ENCODE results near the gene APMAP. TPM values are rescaled to one million over a fixed set of nuclear protein-coding genes. Genes with fewer than 3 reads are reported as not detected.

The APMAP gene
- total and polyA plus RNA-seq, 9 of the 15 experiments (the other 6 are each of a cell fraction or from before 2014, with no cell fraction given) = 6.7 to 18.2 (median 14.4) TPM

DNA sequence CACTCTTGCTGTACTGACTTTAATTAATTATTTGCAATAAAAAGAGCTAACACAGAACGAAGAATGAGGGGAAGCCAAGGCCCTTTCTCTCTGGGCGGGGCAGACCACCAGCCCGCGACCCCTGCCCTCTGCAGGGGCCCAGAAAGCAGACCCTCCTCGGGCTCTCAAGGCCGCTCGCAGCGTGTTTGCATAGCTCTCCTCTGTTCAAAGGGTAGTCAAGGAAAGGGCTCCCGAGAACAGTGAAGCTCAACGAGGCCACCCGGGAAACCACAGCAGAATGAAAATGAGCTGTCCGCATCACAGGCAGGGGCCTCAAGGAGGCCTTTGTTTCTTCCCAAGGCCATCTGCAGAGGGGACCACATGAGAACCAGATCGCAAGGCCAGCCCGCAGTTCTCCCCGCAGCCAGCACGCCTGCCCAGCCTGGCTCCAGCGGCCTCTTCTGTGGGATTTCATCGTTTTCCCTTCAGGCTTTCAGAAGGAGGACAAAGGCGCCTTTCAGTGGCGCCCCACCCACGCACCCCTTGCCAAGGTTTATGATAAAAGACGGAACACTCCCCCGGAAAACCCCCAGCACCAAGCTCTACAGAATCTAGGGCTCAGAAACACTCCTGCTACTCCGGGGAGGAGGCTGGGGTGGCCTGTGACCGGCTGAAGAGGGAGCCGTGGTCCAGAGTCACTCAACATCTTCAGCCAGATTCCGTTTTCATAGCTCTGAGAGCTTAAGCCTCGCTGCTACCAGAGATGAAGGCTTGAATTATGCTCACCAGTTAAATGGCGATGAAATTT is 40.1 kb upstream of the APMAP start:
- POLR2A ChIA-PET = no interaction called here
- CTCF ChIA-PET (ENCODE audit: low intra/inter-chr PET ratio) = no interaction called here

GRCh38 chr20:25032065-25032477 is 39.5 kb upstream of the APMAP start:
- CTCF ChIA-PET (ENCODE audit: low intra/inter-chr PET ratio) = no interaction called here
- no TSS peak for BruUV-seq (replicated peaks)
- WGBS (ENCODE audit: insufficient coverage, low coverage, missing lambda C conversion rate) = 19% methylated on average over 11 of the region's 16 CpGs
- FAIRE-seq = no peak
- intact Hi-C loops (cut with micrococcal nuclease) (no loop called here), in situ Hi-C loops (cut with MboI) (no loop called here)
- H3K4me1 ChIP-seq (replicated peaks in 1 of 2; ENCODE audit: control insufficient read depth in 2 of 2, insufficient read depth in 2 of 2, low read length in 2 of 2) = peaks cover 4 to 11% of the 10 kb centered on the region in 2 experiments; a peak in 3 of 5 replicates
- ATAC-seq = 0 out of 3 replicates have a peak, but pooled peaks have one; percentile 47
- no peak overlapping the region for H3K4me2 ChIP-seq (ENCODE audit: insufficient read depth, low read length)
- H3K27me3 ChIP-seq (ENCODE audit: control insufficient read depth in 2 of 2, insufficient read depth in 2 of 2, low read length in 2 of 2) = peaks cover 0 to 26% of the 10 kb centered on the region in 2 experiments; a peak in 3 of 5 replicates
- POLR2A ChIA-PET = no interaction called here
- H3K9me1 ChIP-seq (ENCODE audit: control insufficient read depth, insufficient read depth, low read length) = no peaks in the 10 kb centered on the region
- no peaks in the 10 kb centered on the region for H4K20me1 ChIP-seq (replicated peaks; ENCODE audit: control insufficient read depth, insufficient read depth, low read length)
- H3K27ac ChIP-seq (ENCODE audit: extremely low read depth, low read depth, low read length) = no peak overlapping the region
- H3K9ac ChIP-seq (ENCODE audit: insufficient read depth in 1 of 2, low read depth in 2 of 2, low read length in 2 of 2) = no peak overlapping the region
- H2AFZ ChIP-seq (ENCODE audit: low read depth, low read length) = no peak overlapping the region
- H3K9me3 ChIP-seq (replicated peaks; ENCODE audit: control insufficient read depth, insufficient read depth, low read depth, low read length) = no peaks in the 10 kb centered on the region
- no peaks in the 10 kb centered on the region for H3K36me3 ChIP-seq (ENCODE audit: control insufficient read depth, insufficient read depth, low read length)
- DNase-seq (ENCODE audit: extremely low read depth in 1 of 4, low spot score in 3 of 4) = peak; percentile 11 to 63 (median 55)
- H3K79me2 ChIP-seq (ENCODE audit: control insufficient read depth, insufficient read depth, low read length) = no peaks in the 10 kb centered on the region
- no peak overlapping the region for H3K4me3 ChIP-seq
- TF ChIP-seq, protein P1, sequence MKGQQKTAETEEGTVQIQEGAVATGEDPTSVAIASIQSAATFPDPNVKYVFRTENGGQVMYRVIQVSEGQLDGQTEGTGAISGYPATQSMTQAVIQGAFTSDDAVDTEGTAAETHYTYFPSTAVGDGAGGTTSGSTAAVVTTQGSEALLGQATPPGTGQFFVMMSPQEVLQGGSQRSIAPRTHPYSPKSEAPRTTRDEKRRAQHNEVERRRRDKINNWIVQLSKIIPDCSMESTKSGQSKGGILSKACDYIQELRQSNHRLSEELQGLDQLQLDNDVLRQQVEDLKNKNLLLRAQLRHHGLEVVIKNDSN (CRISPR knock-in tag; IDR thresholded peaks at IDR 0.05) = peak; percentile 86
- no peak for TF ChIP-seq IFI16 (CRISPR knock-in tag; IDR thresholded peaks at IDR 0.05)
- TF ChIP-seq CHD4 (IDR thresholded peaks at IDR 0.05; ENCODE audit: insufficient read depth, insufficient replicate concordance, low read depth, low read length, poor library complexity, severe bottlenecking) = no peak
- no peak for TF ChIP-seq FOXP1 (CRISPR knock-in tag; IDR thresholded peaks at IDR 0.05)
- no peak for TF ChIP-seq ZNF77 (CRISPR knock-in tag; IDR thresholded peaks at IDR 0.05)
- TF ChIP-seq USF2 (CRISPR knock-in tag; IDR thresholded peaks at IDR 0.05) = peak; percentile 90
- TF ChIP-seq MLLT1 (IDR thresholded peaks at IDR 0.05) = no peak
- TF ChIP-seq U2AF1 (optimal IDR thresholded peaks at IDR 0.05; ENCODE audit: low read depth, low read length) = no peak
- TF ChIP-seq ZBTB8A (IDR thresholded peaks at IDR 0.05; ENCODE audit: partially characterized antibody) = no peak

More for the DNA sequence above, 40.1 kb upstream of the APMAP start:
- in situ Hi-C loops (cut with MboI) = no loop called here
- no peaks in the 10 kb centered on the region for H3K79me2 ChIP-seq (ENCODE audit: control insufficient read depth, insufficient read depth, low read length)
- no peaks in the 10 kb centered on the region for H3K9me1 ChIP-seq (ENCODE audit: control insufficient read depth, insufficient read depth, low read length)
- BruUV-seq (replicated peaks) = no TSS peak
- peaks cover 0 to 28% of the 10 kb centered on the region in 2 experiments; a peak in 3 of 5 replicates for H3K27me3 ChIP-seq (ENCODE audit: control insufficient read depth in 2 of 2, insufficient read depth in 2 of 2, low read length in 2 of 2)
- 16% methylated on average over 22 of the region's 29 CpGs for WGBS (ENCODE audit: insufficient coverage, low coverage, missing lambda C conversion rate)
- no peak overlapping the region for H3K4me3 ChIP-seq
- intact Hi-C loops (cut with micrococcal nuclease) = no loop called here
- no peak overlapping the region for H3K9ac ChIP-seq (ENCODE audit: insufficient read depth in 1 of 2, low read depth in 2 of 2, low read length in 2 of 2)
- FAIRE-seq (no peak), ATAC-seq (peak; percentile 42; the same call in 2 of the 3 replicates), DNase-seq (ENCODE audit: extremely low read depth in 1 of 4, low spot score in 3 of 4) (peak in 1 of 4 experiments; percentile 12)
- no peak overlapping the region for H2AFZ ChIP-seq (ENCODE audit: low read depth, low read length)
- TF ChIP-seq YBX1 (IDR thresholded peaks at IDR 0.05) (no peak), EGR1 (conservative IDR thresholded peaks at IDR 0.05) (peak; percentile 49)
- no peak overlapping the region for H3K27ac ChIP-seq (ENCODE audit: extremely low read depth, low read depth, low read length)
- H3K4me2 ChIP-seq (ENCODE audit: insufficient read depth, low read length) = no peak overlapping the region
- no peaks in the 10 kb centered on the region for H3K9me3 ChIP-seq (replicated peaks; ENCODE audit: control insufficient read depth, insufficient read depth, low read depth, low read length)
- no peaks in the 10 kb centered on the region for H4K20me1 ChIP-seq (replicated peaks; ENCODE audit: control insufficient read depth, insufficient read depth, low read length)
- H3K36me3 ChIP-seq (ENCODE audit: control insufficient read depth, insufficient read depth, low read length) = no peaks in the 10 kb centered on the region
- H3K4me1 ChIP-seq (replicated peaks in 1 of 2; ENCODE audit: control insufficient read depth in 2 of 2, insufficient read depth in 2 of 2, low read length in 2 of 2) = peaks cover 4 to 11% of the 10 kb centered on the region in 2 experiments; a peak in 3 of 5 replicates

Measured in K562 (cell line).